Measurements from ENCODE around the gene MXRA5. TPM values are rescaled to one million over a fixed set of nuclear protein-coding genes. Genes with fewer than 3 reads are reported as not detected.

MXRA5 gene
- total RNA-seq, 2 experiments from 2014 or later = not detected

DNA sequence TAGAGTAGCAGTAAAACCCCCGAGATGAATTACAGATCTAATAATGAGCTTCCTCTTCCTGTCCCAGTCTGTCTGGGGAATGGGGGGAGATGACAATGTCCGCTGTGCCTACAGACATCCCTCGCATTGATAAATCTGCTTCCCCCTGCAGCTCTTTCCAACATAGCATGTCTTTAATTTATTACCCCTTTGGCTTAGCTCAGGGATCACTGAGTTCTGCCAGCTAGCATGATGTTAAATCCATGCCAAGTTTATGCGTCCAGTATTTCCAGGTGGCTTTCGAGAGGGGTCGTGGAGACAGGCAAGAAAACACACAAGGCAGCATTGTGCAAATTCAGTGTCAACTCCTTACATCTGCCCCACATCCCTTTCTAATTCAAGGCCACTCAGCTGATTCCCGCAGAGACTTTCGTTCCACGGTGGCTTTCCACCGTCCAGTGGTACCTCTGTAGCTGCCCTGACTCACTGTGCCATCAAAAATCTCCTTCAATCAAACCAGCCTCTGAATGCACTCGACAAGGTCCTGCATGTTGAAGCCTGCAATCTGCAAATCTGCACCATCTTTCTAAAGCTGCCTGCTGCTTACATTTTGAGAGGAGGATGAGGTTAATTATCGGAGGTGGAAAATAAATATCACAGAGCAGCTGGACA is 75.1 kb downstream of the MXRA5 start:
- Mint-ChIP-seq H3K4me1 (ENCODE audit: low read depth) (no peaks in the 10 kb centered on the region), H3K4me3 (no peak overlapping the region), H3K27ac (no peak overlapping the region), H3K27me3 (ENCODE audit: low read depth) (no peaks in the 10 kb centered on the region), H3K9me3 (ENCODE audit: insufficient read depth) (no peaks in the 10 kb centered on the region), H3K36me3 (ENCODE audit: low read depth) (no peaks in the 10 kb centered on the region)
- DNase-seq (no peak), ATAC-seq (no peak)
- CTCF ChIA-PET = no interaction called here
- POLR2A ChIA-PET = no interaction called here

DNA sequence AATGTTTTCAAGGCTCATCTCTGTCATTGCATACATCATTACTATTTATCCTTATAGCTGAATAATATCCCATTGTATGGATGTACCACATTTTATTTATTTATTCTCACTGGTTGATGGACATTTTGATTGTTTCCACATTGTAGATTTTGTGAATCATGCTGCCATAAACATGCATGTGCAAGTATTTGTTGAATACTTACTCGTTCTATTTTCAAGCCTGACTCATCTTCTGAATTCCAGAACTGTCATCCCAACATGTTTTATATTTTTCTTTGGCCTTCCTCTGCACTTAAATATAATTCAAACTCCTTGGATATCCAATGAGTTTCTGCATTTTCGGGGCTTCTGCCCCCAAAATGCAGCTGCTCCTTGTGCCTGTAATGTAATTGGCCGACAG is 77.6 kb downstream of the MXRA5 start:
- CTCF ChIA-PET = no interaction called here

DNA sequence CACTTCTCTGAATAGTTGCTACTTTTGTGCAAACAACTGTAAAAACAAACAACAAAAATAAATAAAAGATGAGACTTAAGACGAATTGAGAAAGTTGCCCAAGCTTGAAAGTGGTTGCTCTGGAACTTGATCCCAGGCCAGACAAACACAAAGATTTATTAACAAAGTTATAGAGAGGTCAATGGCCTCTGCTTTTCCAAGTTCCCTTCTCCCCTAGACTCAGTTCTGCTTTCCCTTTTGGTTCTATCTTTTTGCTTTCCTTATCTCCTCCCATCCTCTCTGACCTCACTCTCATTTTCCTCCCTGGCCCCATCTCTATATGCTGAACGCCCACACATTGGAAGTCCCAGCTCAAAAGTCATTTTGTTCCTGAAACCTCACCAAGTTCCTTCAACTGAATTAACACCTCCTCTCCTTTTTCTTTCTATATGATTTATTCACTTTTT is 82.7 kb downstream of the MXRA5 start:
- Mint-ChIP-seq H3K36me3 (ENCODE audit: low read depth) (no peaks in the 10 kb centered on the region), H3K27me3 (ENCODE audit: low read depth) (no peaks in the 10 kb centered on the region), H3K4me3 (no peak overlapping the region), H3K4me1 (ENCODE audit: low read depth) (no peaks in the 10 kb centered on the region), H3K27ac (no peak overlapping the region), H3K9me3 (ENCODE audit: insufficient read depth) (no peaks in the 10 kb centered on the region)
- CTCF ChIA-PET = no interaction called here
- POLR2A ChIA-PET = no interaction called here
- DNase-seq = no peak
- no peak for ATAC-seq

More for the DNA sequence above, 77.6 kb downstream of the MXRA5 start:
- H3K9me3 Mint-ChIP-seq (ENCODE audit: insufficient read depth) = no peaks in the 10 kb centered on the region
- ATAC-seq (no peak), DNase-seq (no peak)
- H3K4me1 Mint-ChIP-seq (ENCODE audit: low read depth) = no peaks in the 10 kb centered on the region
- no peak overlapping the region for H3K27ac Mint-ChIP-seq
- no peak overlapping the region for H3K4me3 Mint-ChIP-seq
- no peaks in the 10 kb centered on the region for H3K36me3 Mint-ChIP-seq (ENCODE audit: low read depth)
- H3K27me3 Mint-ChIP-seq (ENCODE audit: low read depth) = no peaks in the 10 kb centered on the region
- POLR2A ChIA-PET = no interaction called here

DNA sequence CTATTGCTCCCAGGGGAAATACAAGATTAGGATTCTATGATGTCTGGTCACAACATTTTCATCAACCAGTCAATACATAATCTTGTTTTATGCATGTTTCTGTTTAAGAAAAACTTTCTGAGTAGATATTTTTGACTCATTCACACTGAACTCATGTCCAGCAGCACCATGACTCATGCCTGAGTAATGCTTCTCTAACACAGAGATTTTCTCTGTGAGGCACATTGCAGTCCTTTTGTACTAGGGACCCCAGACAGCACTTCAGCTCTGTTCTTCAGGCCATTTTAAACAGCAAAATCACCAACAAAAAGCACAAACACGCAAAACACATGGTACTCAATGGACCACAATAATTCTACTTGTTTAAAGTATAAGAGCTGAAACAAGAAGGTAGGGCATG is 83.6 kb downstream of the MXRA5 start:
- POLR2A ChIA-PET = no interaction called here
- no peak overlapping the region for H3K4me3 Mint-ChIP-seq
- H3K36me3 Mint-ChIP-seq (ENCODE audit: low read depth) = no peaks in the 10 kb centered on the region
- H3K4me1 Mint-ChIP-seq (ENCODE audit: low read depth) = no peaks in the 10 kb centered on the region
- no peaks in the 10 kb centered on the region for H3K9me3 Mint-ChIP-seq (ENCODE audit: insufficient read depth)
- H3K27ac Mint-ChIP-seq = no peak overlapping the region
- DNase-seq = no peak
- ATAC-seq = no peak
- no peaks in the 10 kb centered on the region for H3K27me3 Mint-ChIP-seq (ENCODE audit: low read depth)
- CTCF ChIA-PET = no interaction called here

All from activated CD8-positive, alpha-beta T cell treated with anti-CD3 and anti-CD28 coated beads, Interleukin-2, amount 10 ng/mL, durations not matched to agents 7 days and 5 days (primary cell).